Stimulated activated CD4-positive, alpha-beta T cell treated with anti-CD3 and anti-CD28 coated beads, Interleukin-12 subunit alpha, Interleukin-12 subunit beta, amount 100 ng/mL, for 48 hours (primary cell): ENCODE measurements around the gene H6PD.
A peak's percentile ranks its signal among the peaks of the same experiment; 100 is the strongest.

Source experiments
- DNase-seq, 3 donors: peaks; one replicate each; pipeline ENCODE4 v3.0.0-alpha.2; 2020; ENCODE audit warnings: low read depth in 2 of 3, low spot score in 1 of 3

H6PD gene

DNA sequence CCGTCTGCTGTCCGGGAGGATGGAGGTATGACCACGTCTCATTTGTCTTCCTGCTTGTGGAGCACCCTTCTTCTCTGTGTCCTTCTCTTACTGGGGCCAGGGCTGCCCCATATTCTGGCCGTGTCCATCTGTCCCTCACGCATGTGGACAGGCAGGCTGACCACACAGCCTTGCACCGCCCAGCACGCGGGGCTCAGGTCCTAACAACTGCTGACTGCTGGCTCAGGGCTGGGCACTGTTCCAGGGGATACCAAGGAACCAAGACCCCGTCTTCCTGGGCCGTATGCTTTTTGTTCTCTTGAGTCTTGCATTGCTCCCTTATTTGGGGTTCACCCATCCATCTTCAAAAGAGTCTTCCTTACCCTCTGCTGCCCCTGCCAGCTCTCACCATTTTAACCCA lies 40.6 kb downstream of the H6PD start:
- DNase-seq = no peak

- peak; percentile 62 to 76 (median 66) for DNase-seq
These were observed 41.0 kb downstream of the H6PD start for GRCh38 chr1:9275567-9276034.

GRCh38 chr1:9278116-9278515 lies 43.5 kb downstream of the H6PD start:
- no peak for DNase-seq

DNA sequence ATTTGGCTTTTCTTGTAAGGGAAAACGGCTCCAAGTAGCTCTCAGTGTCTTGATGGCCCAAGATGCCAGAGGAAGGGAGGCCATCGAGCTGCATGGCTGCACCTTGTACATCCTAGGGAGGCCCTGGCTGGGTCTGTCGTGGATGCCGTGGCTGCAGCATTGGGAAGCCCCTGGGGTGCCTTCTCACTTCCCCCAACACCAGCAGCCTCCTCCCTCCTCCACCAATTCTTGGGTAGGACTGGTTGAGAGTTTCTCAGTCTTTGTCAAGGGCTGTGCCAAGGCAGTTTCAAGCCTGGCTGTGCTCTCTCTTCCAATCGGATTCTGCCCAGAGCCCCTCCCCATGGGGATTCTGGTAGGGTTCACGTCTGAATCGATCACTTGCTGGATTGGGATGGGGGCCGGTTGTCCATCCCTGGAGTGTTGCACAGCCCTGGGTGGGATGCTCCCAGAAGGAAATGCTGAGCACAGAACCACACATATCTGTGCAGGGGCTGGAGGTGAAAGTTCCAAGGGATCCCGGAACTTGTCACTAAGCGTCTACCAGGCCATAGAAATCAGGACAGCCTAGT lies 44.1 kb downstream of the H6PD start:
- no peak for DNase-seq

- DNase-seq = no peak
These were observed 44.7 kb downstream of the H6PD start for GRCh38 chr1:9279172-9279840.

- DNase-seq = peak; percentile 50 to 66 (median 56)
These were observed 45.7 kb downstream of the H6PD start for GRCh38 chr1:9280015-9280860.

DNA sequence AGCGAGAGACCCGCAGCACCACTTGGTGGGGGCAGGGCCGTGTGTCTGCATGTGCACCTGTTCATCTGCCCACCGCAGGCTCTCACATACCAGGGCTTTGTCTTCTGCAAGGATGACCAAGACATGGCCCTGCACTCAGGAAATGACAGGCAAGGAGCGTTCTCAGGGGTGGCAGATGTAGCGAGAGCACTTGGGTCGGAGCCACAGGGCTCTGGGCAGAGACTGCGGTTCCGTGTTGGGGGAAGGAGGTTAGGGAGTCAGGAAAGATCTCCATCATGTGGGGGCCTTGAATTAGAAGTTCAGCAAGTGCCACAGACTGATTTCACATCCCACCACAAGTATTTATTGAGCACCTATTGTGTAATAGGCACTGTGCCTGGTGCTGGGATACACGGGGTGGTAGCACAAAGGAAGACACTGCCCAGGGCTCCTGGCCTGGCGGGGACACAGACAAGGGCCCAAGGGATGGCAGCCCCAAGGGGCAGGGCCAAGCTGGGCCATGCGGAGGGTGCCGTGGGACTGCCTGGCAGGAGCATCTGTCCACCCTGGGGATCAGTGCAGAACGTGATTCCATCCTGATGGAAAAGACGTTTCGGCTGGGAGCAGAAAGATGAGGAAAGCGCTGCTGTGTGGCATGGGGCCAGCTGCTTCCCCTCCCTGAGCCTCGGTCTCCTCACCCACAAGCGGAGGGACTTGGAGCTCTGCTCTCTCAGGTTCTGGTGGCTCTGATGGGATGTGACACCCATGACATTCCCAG lies 46.7 kb downstream of the H6PD start:
- no peak for DNase-seq

DNA sequence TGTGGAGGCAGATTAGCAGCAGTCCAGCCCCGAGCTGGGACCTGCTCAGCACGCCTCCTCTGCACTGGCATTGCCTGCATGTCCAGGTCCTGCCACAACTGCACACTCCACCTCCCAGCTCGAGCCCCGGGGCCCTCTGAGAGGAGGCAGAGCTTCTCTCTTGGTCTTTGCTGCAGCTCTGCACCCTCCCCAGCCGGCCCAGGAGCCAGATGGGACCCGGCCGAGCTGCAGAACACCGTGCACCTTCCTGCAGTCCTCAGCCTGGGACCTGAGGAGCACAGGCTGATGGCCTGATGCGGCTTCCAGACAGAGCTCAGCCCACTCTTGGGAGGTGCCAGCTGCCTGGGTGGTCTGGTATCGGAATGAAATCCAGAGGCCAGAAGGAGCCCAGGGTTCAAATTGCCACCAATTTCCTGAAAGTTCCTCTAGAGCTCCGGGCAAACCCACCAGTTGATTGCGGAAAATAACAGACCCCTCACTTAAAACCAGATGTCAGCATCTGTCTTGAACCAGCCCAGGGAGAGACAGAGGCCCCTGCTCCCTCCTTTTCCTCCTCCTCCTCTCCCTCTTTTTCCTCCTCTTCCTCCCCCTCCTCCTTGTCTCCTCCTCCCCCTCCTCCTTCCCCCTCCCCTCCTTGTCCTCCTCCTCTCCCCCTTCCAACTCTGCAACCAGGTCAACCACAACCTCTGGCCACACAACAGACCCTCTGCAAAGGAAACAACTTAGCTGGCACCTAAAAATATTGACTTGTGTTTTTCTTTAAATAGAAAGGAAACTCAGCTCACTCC lies 47.5 kb downstream of the H6PD start:
- DNase-seq = no peak

DNA sequence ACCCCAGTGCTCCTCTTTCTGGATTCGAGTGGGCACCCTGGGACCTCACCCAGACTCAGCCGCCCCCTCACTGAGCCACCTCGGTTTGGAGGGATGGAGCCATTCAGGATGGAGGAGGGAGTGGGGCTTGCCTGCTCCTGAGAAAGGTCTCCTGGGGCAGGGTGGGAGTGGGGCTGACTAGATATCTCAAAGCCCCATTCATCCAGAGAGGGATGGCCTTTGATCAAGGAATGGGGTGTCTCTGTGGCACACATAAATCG lies 48.1 kb downstream of the H6PD start:
- DNase-seq = no peak

- no peak for DNase-seq
These were observed 49.5 kb downstream of the H6PD start for GRCh38 chr1:9284061-9284460.

DNA sequence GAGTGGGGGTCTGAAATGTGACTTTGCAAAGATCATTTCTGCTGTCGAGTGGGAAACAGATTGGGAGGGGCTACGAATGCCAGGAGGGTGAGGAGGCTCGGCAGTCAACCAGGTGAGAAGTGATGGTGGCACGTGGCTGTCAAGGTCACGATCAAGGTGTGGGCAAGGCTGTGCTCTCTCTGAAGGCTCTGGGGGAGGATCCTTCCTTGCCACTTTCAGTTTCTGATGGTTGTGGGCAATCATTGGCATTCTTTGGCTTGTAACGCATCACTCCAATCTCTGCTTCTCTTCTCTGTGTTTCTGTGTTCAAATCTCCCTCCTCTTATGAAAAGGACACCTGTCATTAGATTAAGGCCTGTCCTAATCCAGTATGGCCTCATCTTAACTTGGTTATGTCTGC lies 52.0 kb downstream of the H6PD start:
- DNase-seq = no peak

DNA sequence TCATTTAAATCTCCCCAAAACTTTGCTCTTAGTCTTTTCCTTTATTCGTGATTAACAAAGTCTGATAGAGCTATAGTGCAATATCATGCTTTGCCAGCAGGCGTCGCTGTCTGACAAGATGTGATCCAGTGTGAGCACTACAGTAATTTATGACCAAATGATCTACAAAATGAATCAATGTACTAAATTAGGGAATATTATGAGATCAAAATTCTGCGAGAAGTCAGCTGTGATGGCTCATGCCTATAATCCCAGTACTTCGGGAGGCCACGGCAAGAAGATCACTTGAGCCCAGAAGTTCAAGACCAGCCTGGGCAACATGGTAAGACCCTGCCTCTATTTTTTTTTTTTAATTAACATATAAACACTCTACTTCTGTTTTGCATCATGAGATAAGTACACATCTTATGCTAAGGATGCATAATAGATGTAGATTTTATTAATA lies 54.5 kb downstream of the H6PD start:
- DNase-seq = peak; percentile 74 to 91 (median 82)

GRCh38 chr1:9289711-9290485 lies 55.3 kb downstream of the H6PD start:
- no peak for DNase-seq

- DNase-seq = no peak
These were observed 57.4 kb downstream of the H6PD start for GRCh38 chr1:9291914-9292360.

DNA sequence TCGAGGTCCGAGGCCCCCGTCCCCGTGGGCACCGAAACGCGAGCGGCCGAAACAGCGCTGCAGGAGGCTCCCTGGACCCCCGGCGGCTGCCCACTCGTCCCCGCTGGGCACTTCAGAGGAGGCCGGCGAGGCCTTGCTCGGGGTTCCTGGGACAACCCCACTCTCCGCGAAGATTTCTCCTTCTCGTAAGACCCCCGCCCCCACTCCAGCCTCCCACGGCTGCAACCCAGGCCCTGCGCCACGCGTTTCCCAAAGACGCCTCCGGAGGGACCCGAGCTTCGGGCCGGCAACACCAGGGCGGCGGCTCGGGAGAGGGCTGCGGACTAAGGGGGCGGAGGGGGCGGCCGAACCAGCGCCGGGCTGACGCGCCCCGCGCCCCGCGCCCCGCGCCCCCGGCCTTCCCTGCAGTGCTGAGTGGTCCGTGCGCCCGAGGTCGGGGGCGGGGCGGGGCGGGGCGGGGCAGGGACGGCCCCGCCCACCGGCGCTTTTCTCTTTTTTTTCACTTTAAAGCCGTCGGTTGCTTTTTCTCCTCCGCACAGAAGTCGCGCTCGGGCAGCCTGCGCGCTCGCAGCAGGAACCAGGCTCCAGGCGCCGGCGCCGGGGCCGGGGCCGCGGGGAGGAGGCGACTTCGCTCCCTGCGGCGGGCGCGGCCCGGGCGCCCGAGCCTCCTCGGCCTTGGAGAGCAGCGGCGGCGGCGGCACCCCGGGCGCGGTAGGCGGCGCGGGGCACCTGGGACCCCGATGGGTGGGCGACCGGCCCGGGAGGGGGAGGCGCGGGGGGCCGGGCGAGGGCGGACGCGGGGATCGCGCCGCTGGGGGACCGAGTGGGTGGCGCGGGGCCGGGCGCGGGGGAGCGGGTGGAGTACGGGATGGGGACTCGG lies 58.0 kb downstream of the H6PD start, which contains the start of gene SPSB1:
TSS of gene SPSB1 (plus strand) at position 534 of the 880 bp plus-strand sequence. CDS start 62,998 bp downstream, outside the sequence.
- peak in 1 of 3 donors; percentile 41 for DNase-seq

- DNase-seq = no peak
These were observed 58.6 kb downstream of the H6PD start for GRCh38 chr1:9293241-9293532.

GRCh38 chr1:9293533-9294404 lies 59.2 kb downstream of the H6PD start:
- DNase-seq = peak in 1 of 3 donors; percentile 23

DNA sequence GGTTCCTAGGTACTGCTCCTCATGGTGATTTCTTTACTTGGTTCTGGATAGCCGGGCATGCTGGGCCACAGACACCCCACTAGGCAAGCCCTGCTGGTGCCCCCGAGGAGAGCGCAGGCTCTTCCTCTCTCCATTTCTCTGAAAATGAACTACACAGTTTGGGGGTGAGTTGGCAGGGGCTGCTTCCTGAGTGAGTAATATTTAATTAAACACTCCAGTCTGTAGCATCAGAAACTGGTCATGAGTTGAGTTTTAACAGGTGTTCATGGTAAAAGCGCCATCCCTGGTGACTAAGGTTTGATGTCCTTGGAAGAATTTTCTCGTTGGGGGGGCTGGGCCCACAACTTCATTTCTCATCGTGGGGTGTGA lies 59.8 kb downstream of the H6PD start:
- no peak for DNase-seq
